CD4-positive, CD25-positive, alpha-beta regulatory T cell (primary cell): ENCODE results near the gene CDCA7. TPM values are rescaled to one million over a fixed set of nuclear protein-coding genes. Genes with fewer than 3 reads are reported as not detected.
A peak's percentile ranks its signal among the peaks of the same experiment; 100 is the strongest.
"Not testable (repeated sequence)": the region's sequence is repeated elsewhere in the genome, so short reads cannot be mapped to it uniquely, and the experiment has no call there.

Experiments
- ATAC-seq, 2 donors: fragments of 150-1000 bp; cut with Tn5 transposase; one replicate each; pipeline ENCODE4 v1.10.0; 2021; ENCODE audit warnings: low read depth in 2 of 2, moderate number of reproducible peaks in 2 of 2, moderate library complexity in 1 of 2
- DNase-seq, 3 donors: peaks; one replicate each; pipeline versions ENCODE4 v3.0.0 to v3.0.0-alpha.2; 2012 to 2022; ENCODE audit warnings: mixed read lengths in 1 of 3
- H3K27ac ChIP-seq: one replicate; pipeline ENCODE4 v1.7.0; 2013; ENCODE audit warnings: mild to moderate bottlenecking, low read length; ENCODE audit not compliant: insufficient read depth, poor library complexity, severe bottlenecking
- H3K27me3 ChIP-seq: one replicate; pipeline ENCODE4 v1.7.0; 2013; ENCODE audit warnings: low read length; ENCODE audit not compliant: control insufficient read depth, insufficient read depth
- H3K36me3 ChIP-seq: one replicate; pipeline ENCODE4 v1.7.0; 2013; ENCODE audit warnings: mild to moderate bottlenecking, low read length, moderate library complexity; ENCODE audit not compliant: control insufficient read depth, insufficient read depth
- H3K4me1 ChIP-seq: 2 replicates; pipeline ENCODE4 v1.7.0; 2013; ENCODE audit warnings: mild to moderate bottlenecking, low read length; ENCODE audit not compliant: insufficient read depth, control insufficient read depth, poor library complexity, severe bottlenecking
- H3K4me3 ChIP-seq: one replicate; pipeline ENCODE4 v1.7.0; 2013; ENCODE audit warnings: low read depth, mild to moderate bottlenecking, low read length, moderate library complexity
- H3K9me3 ChIP-seq, 2 experiments: 1 replicate in 1 of 2; 2 replicates in 1 of 2; pipeline ENCODE4 v1.7.0; 2013; ENCODE audit warnings: low read length in 2 of 2, mild to moderate bottlenecking in 1 of 2, moderate library complexity in 1 of 2; ENCODE audit not compliant: control insufficient read depth in 2 of 2
- H3K27ac Mint-ChIP-seq, 3 donors: one replicate each; pipeline ENCODE4 v1.8.0; 2020 to 2022; ENCODE audit warnings: mild to moderate bottlenecking in 3 of 3, mixed read lengths in 3 of 3, moderate library complexity in 2 of 3
- H3K27me3 Mint-ChIP-seq: one replicate; pipeline ENCODE4 v1.8.0; 2022; ENCODE audit warnings: mild to moderate bottlenecking, mixed read lengths
- H3K36me3 Mint-ChIP-seq: one replicate; pipeline ENCODE4 v1.8.0; 2020; ENCODE audit warnings: mixed read lengths
- H3K4me1 Mint-ChIP-seq, 4 donors: one replicate each; pipeline ENCODE4 v1.8.0; 2020 to 2022; ENCODE audit warnings: mixed read lengths in 4 of 4, mild to moderate bottlenecking in 1 of 4
- H3K4me3 Mint-ChIP-seq, 4 donors: one replicate each; pipeline ENCODE4 v1.8.0; 2020 to 2022; ENCODE audit warnings: mild to moderate bottlenecking in 4 of 4, mixed read lengths in 4 of 4, moderate library complexity in 3 of 4
- H3K9me3 Mint-ChIP-seq, 7 donors: one replicate each; pipeline ENCODE4 v1.8.0; 2020 to 2022; ENCODE audit warnings: mixed read lengths in 7 of 7, mild to moderate bottlenecking in 3 of 7, moderate library complexity in 2 of 7
- polyA plus RNA-seq, 4 donors: library from polyadenylated mRNA; unstranded; fragments of 300-500 nt; fragmentation: Illumina TruSeq; gene quantifications; one replicate each; pipeline ENCODE4 v1.2.3, GENCODE V29; 2021
- total RNA-seq: library from RNA; stranded (reverse); gene quantifications from one replicate; pipeline ENCODE4 v1.2.3, GENCODE V29; 2022

CDCA7 gene
- total and polyA plus RNA-seq, 5 donors from 2014 or later = 7.2 to 20.0 (median 12.9) TPM

- peak overlapping the region; percentile 71 for H3K4me3 ChIP-seq
- Mint-ChIP-seq H3K27ac (peak overlapping the region in 1 of 3 donors; percentile 37), H3K4me3 (peak overlapping the region; percentile 52 to 80 (median 74)), H3K4me1 (peaks cover 17 to 45% (median 28%) of the 10 kb centered on the region in 4 donors), H3K36me3 (peaks cover 3% of the 10 kb centered on the region), H3K27me3 (no peaks in the 10 kb centered on the region), H3K9me3 (peaks cover 0 to 3% (median 0%) of the 10 kb centered on the region in 7 donors)
- H3K27ac ChIP-seq = no peak overlapping the region
- H3K27me3 ChIP-seq = peaks cover under 1% of the 10 kb centered on the region
- no peaks in the 10 kb centered on the region for H3K9me3 ChIP-seq
- H3K4me1 ChIP-seq = peaks cover 11% of the 10 kb centered on the region
- no peaks in the 10 kb centered on the region for H3K36me3 ChIP-seq
- ATAC-seq = no peak
- peak in 1 of 3 donors; percentile 16 for DNase-seq
These were observed 3.9 kb downstream of the CDCA7 start for GRCh38 chr2:173358616-173359015.

DNA sequence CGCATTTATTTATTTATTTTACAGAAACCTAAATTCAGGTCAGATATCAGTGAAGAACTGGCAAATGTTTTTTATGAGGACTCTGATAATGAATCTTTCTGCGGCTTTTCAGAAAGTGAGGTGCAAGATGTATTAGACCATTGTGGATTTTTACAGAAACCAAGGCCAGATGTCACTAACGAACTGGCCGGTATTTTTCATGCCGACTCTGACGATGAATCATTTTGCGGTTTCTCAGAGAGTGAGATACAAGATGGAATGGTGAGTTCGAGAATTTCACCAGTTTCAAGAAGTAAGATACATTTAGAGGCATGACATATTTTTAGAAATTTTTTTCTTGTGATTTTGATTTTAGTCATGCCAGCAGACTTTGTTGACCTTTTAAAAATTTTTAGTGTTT, 4.6 kb downstream of the CDCA7 start:
- H3K4me1 Mint-ChIP-seq = peaks cover 14 to 41% (median 25%) of the 10 kb centered on the region in 4 donors
- H3K36me3 Mint-ChIP-seq = peaks cover 6% of the 10 kb centered on the region

GRCh38 chr2:173370198-173370597, 15.5 kb downstream of the CDCA7 start:
- Histone ChIP-seq H3K36me3 (peaks cover 10% of the 10 kb centered on the region), H3K9me3 (no peaks in the 10 kb centered on the region), H3K4me1 (peaks cover 16% of the 10 kb centered on the region), H3K4me3 (peak overlapping the region; percentile 63), H3K27ac (peak overlapping the region; percentile 24), H3K27me3 (no peaks in the 10 kb centered on the region)
- DNase-seq (peak in 1 of 3 donors; percentile 48), ATAC-seq (peak in 1 of 2 donors; percentile 31)
- Mint-ChIP-seq H3K4me1 (peaks cover 9 to 22% (median 17%) of the 10 kb centered on the region in 4 donors), H3K36me3 (no peaks in the 10 kb centered on the region), H3K27me3 (no peaks in the 10 kb centered on the region), H3K9me3 (no peaks in the 10 kb centered on the region), H3K4me3 (peak overlapping the region; percentile 0 to 36 (median 24)), H3K27ac (peak overlapping the region; percentile 54 to 86 (median 72))

More for the DNA sequence above, 4.6 kb downstream of the CDCA7 start:
- DNase-seq (peak in 1 of 3 donors; percentile 47), ATAC-seq (no peak)
- Histone ChIP-seq H3K4me3 (peak overlapping the region; percentile 71), H3K27ac (no peak overlapping the region), H3K36me3 (no peaks in the 10 kb centered on the region), H3K4me1 (peaks cover 6% of the 10 kb centered on the region), H3K27me3 (no peaks in the 10 kb centered on the region), H3K9me3 (no peaks in the 10 kb centered on the region)
- H3K9me3 Mint-ChIP-seq = no peaks in the 10 kb centered on the region
- no peaks in the 10 kb centered on the region for H3K27me3 Mint-ChIP-seq
- peak overlapping the region in 1 of 3 donors; percentile 11 for H3K27ac Mint-ChIP-seq
- H3K4me3 Mint-ChIP-seq = peak overlapping the region; percentile 52 to 80 (median 74)

GRCh38 chr2:173371023-173371422, 16.4 kb downstream of the CDCA7 start:
- no peak overlapping the region for H3K4me3 ChIP-seq
- ATAC-seq (no peak), DNase-seq (no peak)
- no peaks in the 10 kb centered on the region for H3K36me3 Mint-ChIP-seq
- H3K27me3 ChIP-seq = no peaks in the 10 kb centered on the region
- peaks cover 7% of the 10 kb centered on the region for H3K36me3 ChIP-seq
- H3K27me3 Mint-ChIP-seq = no peaks in the 10 kb centered on the region
- H3K9me3 Mint-ChIP-seq = no peaks in the 10 kb centered on the region
- H3K27ac ChIP-seq = no peak overlapping the region
- peaks cover 16% of the 10 kb centered on the region for H3K4me1 ChIP-seq
- H3K4me1 Mint-ChIP-seq = peaks cover 9 to 22% (median 17%) of the 10 kb centered on the region in 4 donors
- no peak overlapping the region for H3K4me3 Mint-ChIP-seq
- H3K27ac Mint-ChIP-seq = peak overlapping the region in 1 of 3 donors; percentile 86
- H3K9me3 ChIP-seq = no peaks in the 10 kb centered on the region

DNA sequence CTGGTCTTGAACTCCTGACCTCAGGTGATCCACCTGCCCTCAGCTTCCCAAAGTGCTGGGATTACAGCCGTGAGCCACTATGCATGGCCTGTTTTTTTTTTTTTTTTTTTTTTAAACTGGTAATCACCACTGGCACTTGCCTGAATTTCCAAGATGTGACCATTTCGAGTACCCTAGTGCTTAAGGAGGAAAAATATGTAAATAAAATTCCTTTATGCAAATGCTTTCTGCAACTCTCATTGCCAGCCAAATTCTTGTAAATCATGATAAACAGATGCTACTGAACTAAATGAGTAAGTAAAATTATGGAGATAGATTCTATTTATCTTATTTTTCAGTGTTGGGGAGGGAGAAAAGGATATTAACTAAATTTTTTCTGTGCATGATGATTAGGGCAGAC, 18.6 kb downstream of the CDCA7 start:
- H3K27me3 Mint-ChIP-seq = no peaks in the 10 kb centered on the region
- no peak overlapping the region for H3K27ac Mint-ChIP-seq
- no peaks in the 10 kb centered on the region for H3K9me3 ChIP-seq
- H3K27ac ChIP-seq = no peak overlapping the region
- H3K36me3 ChIP-seq = no peaks in the 10 kb centered on the region
- peaks cover 9 to 22% (median 15%) of the 10 kb centered on the region in 4 donors for H3K4me1 Mint-ChIP-seq
- DNase-seq (no peak), ATAC-seq (no peak)
- no peaks in the 10 kb centered on the region for H3K27me3 ChIP-seq
- H3K4me3 Mint-ChIP-seq = no peak overlapping the region
- peaks cover 16% of the 10 kb centered on the region for H3K4me1 ChIP-seq
- H3K36me3 Mint-ChIP-seq = no peaks in the 10 kb centered on the region
- no peaks in the 10 kb centered on the region for H3K9me3 Mint-ChIP-seq
- H3K4me3 ChIP-seq = no peak overlapping the region

- peaks cover 7 to 14% (median 11%) of the 10 kb centered on the region in 4 donors for H3K4me1 Mint-ChIP-seq
- ATAC-seq (no peak), DNase-seq (no peak)
- H3K9me3 Mint-ChIP-seq = no peaks in the 10 kb centered on the region
- H3K36me3 Mint-ChIP-seq = no peaks in the 10 kb centered on the region
- H3K27me3 Mint-ChIP-seq = no peaks in the 10 kb centered on the region
- no peaks in the 10 kb centered on the region for H3K27me3 ChIP-seq
- H3K4me3 Mint-ChIP-seq = no peak overlapping the region
- no peak overlapping the region for H3K4me3 ChIP-seq
- peaks cover 8% of the 10 kb centered on the region for H3K4me1 ChIP-seq
- no peaks in the 10 kb centered on the region for H3K36me3 ChIP-seq
- H3K27ac Mint-ChIP-seq = no peak overlapping the region
- no peak overlapping the region for H3K27ac ChIP-seq
- H3K9me3 ChIP-seq = no peaks in the 10 kb centered on the region
These were observed 20.0 kb downstream of the CDCA7 start for GRCh38 chr2:173374634-173375033.

DNA sequence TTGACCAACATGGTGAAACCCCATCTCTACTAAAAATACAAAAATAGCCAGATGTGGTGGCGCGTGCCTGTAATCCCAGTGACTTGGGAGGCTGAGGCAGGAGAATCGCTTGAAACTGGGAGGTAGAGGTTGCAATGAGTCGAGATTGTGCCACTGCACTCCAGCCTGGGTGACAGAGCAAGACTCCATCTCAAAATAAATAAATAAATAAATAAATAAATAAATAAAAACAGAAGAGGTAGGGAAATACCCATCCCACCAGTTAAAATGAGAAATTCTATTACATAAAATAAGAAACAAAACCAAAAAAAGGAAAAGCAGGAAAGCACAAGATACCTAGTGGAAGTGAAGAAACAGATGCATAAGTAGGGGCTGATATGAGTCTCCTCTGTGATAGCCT, 30.9 kb downstream of the CDCA7 start:
- H3K4me3 Mint-ChIP-seq, DNase-seq, H3K4me3 ChIP-seq, H3K27me3 Mint-ChIP-seq, H3K27ac ChIP-seq, H3K36me3 ChIP-seq, H3K9me3 Mint-ChIP-seq, H3K27me3 ChIP-seq, ATAC-seq, H3K9me3 ChIP-seq, H3K4me1 Mint-ChIP-seq, H3K27ac Mint-ChIP-seq, H3K36me3 Mint-ChIP-seq, H3K4me1 ChIP-seq: not testable (repeated sequence)

GRCh38 chr2:173386021-173386737, 31.5 kb downstream of the CDCA7 start:
- Mint-ChIP-seq H3K4me3 (no peak overlapping the region), H3K4me1 (no peaks in the 10 kb centered on the region), H3K36me3 (no peaks in the 10 kb centered on the region), H3K27me3 (no peaks in the 10 kb centered on the region), H3K9me3 (peaks cover 0 to 4% (median 0%) of the 10 kb centered on the region in 7 donors), H3K27ac (no peak overlapping the region)
- no peak overlapping the region for H3K4me3 ChIP-seq
- ATAC-seq (no peak), DNase-seq (no peak)
- no peaks in the 10 kb centered on the region for H3K36me3 ChIP-seq
- no peak overlapping the region for H3K27ac ChIP-seq
- no peaks in the 10 kb centered on the region for H3K4me1 ChIP-seq
- no peaks in the 10 kb centered on the region for H3K27me3 ChIP-seq
- H3K9me3 ChIP-seq = no peaks in the 10 kb centered on the region
